Measurements from ENCODE around the gene ZDHHC5.
A peak's percentile ranks its signal among the peaks of the same experiment; 100 is the strongest.

Gene ZDHHC5, protein sequence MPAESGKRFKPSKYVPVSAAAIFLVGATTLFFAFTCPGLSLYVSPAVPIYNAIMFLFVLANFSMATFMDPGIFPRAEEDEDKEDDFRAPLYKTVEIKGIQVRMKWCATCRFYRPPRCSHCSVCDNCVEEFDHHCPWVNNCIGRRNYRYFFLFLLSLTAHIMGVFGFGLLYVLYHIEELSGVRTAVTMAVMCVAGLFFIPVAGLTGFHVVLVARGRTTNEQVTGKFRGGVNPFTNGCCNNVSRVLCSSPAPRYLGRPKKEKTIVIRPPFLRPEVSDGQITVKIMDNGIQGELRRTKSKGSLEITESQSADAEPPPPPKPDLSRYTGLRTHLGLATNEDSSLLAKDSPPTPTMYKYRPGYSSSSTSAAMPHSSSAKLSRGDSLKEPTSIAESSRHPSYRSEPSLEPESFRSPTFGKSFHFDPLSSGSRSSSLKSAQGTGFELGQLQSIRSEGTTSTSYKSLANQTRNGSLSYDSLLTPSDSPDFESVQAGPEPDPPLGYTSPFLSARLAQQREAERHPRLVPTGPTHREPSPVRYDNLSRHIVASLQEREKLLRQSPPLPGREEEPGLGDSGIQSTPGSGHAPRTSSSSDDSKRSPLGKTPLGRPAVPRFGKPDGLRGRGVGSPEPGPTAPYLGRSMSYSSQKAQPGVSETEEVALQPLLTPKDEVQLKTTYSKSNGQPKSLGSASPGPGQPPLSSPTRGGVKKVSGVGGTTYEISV

DNA sequence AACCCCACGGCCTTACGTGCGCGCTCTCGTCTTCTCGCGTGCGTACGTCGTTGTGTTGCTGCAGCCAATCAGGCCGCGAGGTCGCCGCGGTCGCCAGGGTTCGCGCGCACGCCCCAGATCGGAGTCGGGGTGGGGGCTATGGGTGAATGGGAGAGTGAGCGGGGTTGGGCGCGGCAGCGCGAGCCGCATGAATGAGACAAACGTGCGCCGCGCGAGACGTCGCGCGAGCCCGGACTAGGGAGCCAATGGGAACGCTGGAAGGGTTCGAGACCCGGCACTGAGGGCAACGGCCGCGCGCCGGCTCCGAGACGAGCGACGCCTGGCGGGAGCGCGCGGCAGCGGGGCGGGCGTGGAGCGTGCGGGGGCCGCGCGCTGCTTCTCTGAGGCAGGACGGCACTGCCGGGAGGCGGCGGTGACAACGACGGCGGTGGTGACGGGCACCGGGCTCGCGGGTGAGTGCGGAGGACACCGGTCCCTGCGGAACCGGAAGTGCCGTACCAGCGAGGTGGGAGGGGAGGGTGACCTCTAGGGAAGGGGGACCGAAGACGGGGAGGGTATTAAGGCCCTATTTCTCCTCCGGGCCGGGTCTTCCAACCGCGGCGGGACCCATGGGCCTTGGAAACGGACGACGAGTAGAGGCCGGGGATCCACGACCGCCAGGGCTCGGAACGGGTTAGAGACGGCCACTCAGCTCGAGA, at the start of gene ZDHHC5:
ZDHHC5 (plus strand) TSS at position 379 of the 698 bp plus-strand sequence. CDS start 4,977 bp downstream, outside the sequence.
- no peaks in the 10 kb centered on the region for H3K9me3 ChIP-seq (ENCODE audit: low read length)
- H3K27ac ChIP-seq (ENCODE audit: low read depth, low read length), result peak within 1 kb of the TSS; percentile 95
- peak within 1 kb of the TSS; percentile 85 to 92 for H3K4me3 ChIP-seq (ENCODE audit: low read depth in 1 of 2, low read length in 2 of 2)
- no peaks in the 10 kb centered on the region for H3K27me3 ChIP-seq (ENCODE audit: control insufficient read depth in 1 of 2, insufficient read depth in 2 of 2, low read length in 2 of 2)
- peaks cover 16% of the 10 kb centered on the region for H3K36me3 ChIP-seq (ENCODE audit: insufficient read depth, low read length)
- H3K9ac ChIP-seq (ENCODE audit: low read length), result peak within 1 kb of the TSS; percentile 86
- H3K4me1 ChIP-seq (ENCODE audit: insufficient read depth, low read length), result peaks cover 18% of the 10 kb centered on the region

DNA sequence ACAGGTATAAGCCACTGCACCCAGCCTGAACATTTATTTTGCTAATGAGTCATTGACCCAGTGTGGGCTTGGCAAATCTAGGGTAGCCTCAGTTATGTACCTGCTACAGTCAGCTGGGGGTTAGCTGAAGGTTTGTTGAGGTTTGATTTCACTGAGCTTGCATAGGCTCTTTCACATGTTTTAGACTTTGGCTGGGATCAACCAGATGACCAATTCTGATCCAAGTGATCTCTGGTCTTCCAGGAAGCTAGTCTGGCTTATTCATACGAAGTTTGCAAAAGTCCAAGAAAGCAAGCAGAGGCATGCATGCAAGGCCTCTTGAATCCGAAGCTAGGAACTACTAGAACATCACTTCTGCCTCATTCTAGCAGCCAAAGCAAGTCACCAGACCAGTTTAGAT, 49.5 kb upstream of the ZDHHC5 start:
- H3K4me3 ChIP-seq (ENCODE audit: low read depth in 1 of 2, low read length in 2 of 2), result no peak overlapping the region
- H3K9ac ChIP-seq (ENCODE audit: low read length), result no peak overlapping the region
- no peaks in the 10 kb centered on the region for H3K9me3 ChIP-seq (ENCODE audit: low read length)
- H3K27ac ChIP-seq (ENCODE audit: low read depth, low read length), result no peak overlapping the region
- H3K36me3 ChIP-seq (ENCODE audit: insufficient read depth, low read length), result peaks cover 21% of the 10 kb centered on the region
- H3K4me1 ChIP-seq (ENCODE audit: insufficient read depth, low read length), result no peaks in the 10 kb centered on the region
- no peaks in the 10 kb centered on the region for H3K27me3 ChIP-seq (ENCODE audit: control insufficient read depth in 1 of 2, insufficient read depth in 2 of 2, low read length in 2 of 2)

DNA sequence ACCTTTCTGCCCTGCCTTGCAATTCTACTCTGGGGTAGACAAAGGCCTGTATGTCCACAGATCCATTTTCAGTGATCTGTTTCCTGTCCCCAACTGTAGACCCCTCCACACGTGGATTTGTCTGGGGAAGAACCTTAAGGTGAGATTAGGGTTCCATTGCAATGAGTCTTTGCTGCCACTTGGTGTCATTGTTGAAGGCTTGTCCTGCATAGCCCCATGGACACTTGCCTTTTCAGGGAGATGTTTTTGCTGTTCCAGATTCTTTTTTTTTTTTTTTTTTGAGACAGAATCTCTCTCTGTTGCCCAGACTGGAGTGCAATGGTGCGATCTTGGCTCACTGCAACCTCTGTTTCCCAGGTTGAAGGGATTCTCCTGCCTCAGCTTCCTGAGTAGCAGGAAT, 48.6 kb upstream of the ZDHHC5 start:
- no peak overlapping the region for H3K27ac ChIP-seq (ENCODE audit: low read depth, low read length)
- no peaks in the 10 kb centered on the region for H3K9me3 ChIP-seq (ENCODE audit: low read length)
- no peak overlapping the region for H3K9ac ChIP-seq (ENCODE audit: low read length)
- peaks cover 12% of the 10 kb centered on the region for H3K36me3 ChIP-seq (ENCODE audit: insufficient read depth, low read length)
- no peaks in the 10 kb centered on the region for H3K27me3 ChIP-seq (ENCODE audit: control insufficient read depth in 1 of 2, insufficient read depth in 2 of 2, low read length in 2 of 2)
- no peaks in the 10 kb centered on the region for H3K4me1 ChIP-seq (ENCODE audit: insufficient read depth, low read length)
- H3K4me3 ChIP-seq (ENCODE audit: low read depth in 1 of 2, low read length in 2 of 2), result no peak overlapping the region

DNA sequence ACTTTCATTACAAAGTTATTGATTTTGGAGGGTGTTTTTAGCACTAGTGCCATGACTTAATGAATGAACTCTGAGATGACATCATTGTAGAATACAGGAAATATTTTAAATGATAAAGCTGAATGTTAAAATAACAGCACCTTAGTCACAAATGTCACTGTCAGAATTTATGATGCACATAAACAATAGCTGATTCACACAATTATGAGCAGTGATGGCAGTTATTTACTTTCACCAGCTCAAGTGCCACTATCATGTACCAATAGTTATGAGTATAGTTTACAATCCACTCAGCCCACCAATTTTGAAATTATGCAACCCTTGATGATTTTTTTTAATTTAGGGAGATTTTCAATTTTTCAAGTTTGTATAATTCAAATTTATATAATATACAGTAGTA, 47.4 kb upstream of the ZDHHC5 start:
- H3K4me3 ChIP-seq (ENCODE audit: low read depth in 1 of 2, low read length in 2 of 2), result no peak overlapping the region
- no peak overlapping the region for H3K27ac ChIP-seq (ENCODE audit: low read depth, low read length)
- no peaks in the 10 kb centered on the region for H3K4me1 ChIP-seq (ENCODE audit: insufficient read depth, low read length)
- no peaks in the 10 kb centered on the region for H3K9me3 ChIP-seq (ENCODE audit: low read length)
- no peak overlapping the region for H3K9ac ChIP-seq (ENCODE audit: low read length)
- H3K36me3 ChIP-seq (ENCODE audit: insufficient read depth, low read length), result peaks cover 3% of the 10 kb centered on the region
- H3K27me3 ChIP-seq (ENCODE audit: control insufficient read depth in 1 of 2, insufficient read depth in 2 of 2, low read length in 2 of 2), result no peaks in the 10 kb centered on the region

DNA sequence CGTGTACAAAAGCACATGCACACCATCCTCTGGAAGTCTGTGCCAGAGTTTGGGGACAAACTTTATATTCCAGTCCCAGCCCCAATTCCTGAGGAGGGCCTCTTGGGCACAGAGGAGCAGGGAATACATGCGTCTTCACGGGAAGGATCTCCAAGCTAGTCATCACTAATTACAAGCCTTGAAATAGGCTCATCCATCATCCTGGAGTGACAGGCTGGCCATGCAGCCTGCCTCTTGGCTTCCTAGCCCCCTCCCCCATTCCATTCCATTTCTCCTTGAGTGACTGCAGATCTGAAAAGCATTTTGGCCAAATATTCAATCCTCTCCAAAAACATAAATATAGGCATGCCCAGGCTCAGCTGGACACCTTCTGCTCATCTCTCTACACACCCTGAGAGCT, 45.7 kb upstream of the ZDHHC5 start:
- Histone ChIP-seq H3K27me3 (ENCODE audit: control insufficient read depth in 1 of 2, insufficient read depth in 2 of 2, low read length in 2 of 2) (no peaks in the 10 kb centered on the region), H3K9me3 (ENCODE audit: low read length) (no peaks in the 10 kb centered on the region), H3K9ac (ENCODE audit: low read length) (no peak overlapping the region), H3K36me3 (ENCODE audit: insufficient read depth, low read length) (no peaks in the 10 kb centered on the region), H3K27ac (ENCODE audit: low read depth, low read length) (no peak overlapping the region), H3K4me1 (ENCODE audit: insufficient read depth, low read length) (no peaks in the 10 kb centered on the region), H3K4me3 (ENCODE audit: low read depth in 1 of 2, low read length in 2 of 2) (no peak overlapping the region)

DNA sequence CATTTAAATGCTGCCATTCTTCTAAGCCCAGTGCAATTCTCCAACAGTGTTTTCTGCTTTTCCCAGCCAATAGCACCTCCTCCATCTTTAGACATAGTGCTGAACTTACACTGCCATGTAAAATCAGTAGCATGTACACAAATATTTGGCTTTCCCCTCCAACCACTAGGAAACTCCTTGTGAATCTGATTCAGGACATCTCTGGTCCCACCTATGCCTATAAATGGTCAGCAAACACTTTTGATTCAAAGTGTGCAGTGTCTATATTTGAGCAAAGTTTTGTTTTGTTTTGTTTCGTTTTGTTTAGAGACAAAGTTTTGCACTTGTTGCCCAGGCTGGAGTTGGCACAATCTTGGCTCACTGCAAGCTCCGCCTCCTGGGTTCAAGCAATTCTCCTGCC, 43.0 kb upstream of the ZDHHC5 start:
- H3K9ac ChIP-seq (ENCODE audit: low read length), result no peak overlapping the region
- no peaks in the 10 kb centered on the region for H3K36me3 ChIP-seq (ENCODE audit: insufficient read depth, low read length)
- no peaks in the 10 kb centered on the region for H3K9me3 ChIP-seq (ENCODE audit: low read length)
- no peaks in the 10 kb centered on the region for H3K4me1 ChIP-seq (ENCODE audit: insufficient read depth, low read length)
- no peaks in the 10 kb centered on the region for H3K27me3 ChIP-seq (ENCODE audit: control insufficient read depth in 1 of 2, insufficient read depth in 2 of 2, low read length in 2 of 2)
- no peak overlapping the region for H3K4me3 ChIP-seq (ENCODE audit: low read depth in 1 of 2, low read length in 2 of 2)
- no peak overlapping the region for H3K27ac ChIP-seq (ENCODE audit: low read depth, low read length)

DNA sequence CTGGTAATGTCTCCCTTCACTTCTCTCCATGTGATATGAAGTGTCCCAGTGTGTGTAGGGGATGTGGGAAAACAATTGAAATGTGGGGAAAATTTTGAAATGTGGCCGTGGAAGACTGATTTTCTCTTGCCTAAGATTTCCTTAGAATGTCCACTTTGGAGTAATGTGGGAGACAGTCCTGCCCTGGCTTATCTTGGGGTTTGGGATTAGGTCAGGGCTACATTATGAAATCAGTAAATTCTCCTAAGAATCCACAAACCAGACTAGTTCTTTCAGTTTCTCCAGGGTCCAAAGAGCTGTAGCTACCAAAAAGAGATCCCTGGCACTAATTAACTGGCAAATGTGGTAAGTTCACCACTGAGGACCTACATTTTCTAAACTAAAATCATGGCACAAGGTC, 41.0 kb upstream of the ZDHHC5 start:
- Histone ChIP-seq H3K36me3 (ENCODE audit: insufficient read depth, low read length) (no peaks in the 10 kb centered on the region), H3K27me3 (ENCODE audit: control insufficient read depth in 1 of 2, insufficient read depth in 2 of 2, low read length in 2 of 2) (no peaks in the 10 kb centered on the region), H3K9me3 (ENCODE audit: low read length) (no peaks in the 10 kb centered on the region), H3K4me3 (ENCODE audit: low read depth in 1 of 2, low read length in 2 of 2) (no peak overlapping the region), H3K4me1 (ENCODE audit: insufficient read depth, low read length) (no peaks in the 10 kb centered on the region), H3K27ac (ENCODE audit: low read depth, low read length) (no peak overlapping the region), H3K9ac (ENCODE audit: low read length) (no peak overlapping the region)

DNA sequence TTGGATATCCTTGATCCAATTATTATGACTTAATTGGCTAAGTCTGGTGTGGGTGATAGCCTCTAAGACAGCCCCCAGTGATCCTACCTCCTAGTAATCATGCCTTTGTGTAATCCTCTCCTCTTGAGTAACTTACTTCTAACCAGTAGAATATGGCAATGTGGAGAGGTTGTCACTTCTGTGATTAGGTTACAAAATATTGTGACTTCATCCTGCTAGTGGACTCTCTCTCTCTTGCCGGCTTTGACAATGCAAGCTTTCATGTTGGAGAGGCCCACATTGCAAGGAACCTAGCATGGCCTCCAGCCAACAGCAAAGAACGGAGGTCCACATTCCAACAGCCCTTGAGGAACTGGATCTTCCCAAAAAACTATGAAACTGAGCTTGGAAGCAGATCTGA, 37.7 kb upstream of the ZDHHC5 start:
- no peak overlapping the region for H3K27ac ChIP-seq (ENCODE audit: low read depth, low read length)
- H3K9ac ChIP-seq (ENCODE audit: low read length), result no peak overlapping the region
- H3K27me3 ChIP-seq (ENCODE audit: control insufficient read depth in 1 of 2, insufficient read depth in 2 of 2, low read length in 2 of 2), result no peaks in the 10 kb centered on the region
- H3K4me1 ChIP-seq (ENCODE audit: insufficient read depth, low read length), result no peaks in the 10 kb centered on the region
- H3K36me3 ChIP-seq (ENCODE audit: insufficient read depth, low read length), result no peaks in the 10 kb centered on the region
- no peak overlapping the region for H3K4me3 ChIP-seq (ENCODE audit: low read depth in 1 of 2, low read length in 2 of 2)
- H3K9me3 ChIP-seq (ENCODE audit: low read length), result no peaks in the 10 kb centered on the region

DNA sequence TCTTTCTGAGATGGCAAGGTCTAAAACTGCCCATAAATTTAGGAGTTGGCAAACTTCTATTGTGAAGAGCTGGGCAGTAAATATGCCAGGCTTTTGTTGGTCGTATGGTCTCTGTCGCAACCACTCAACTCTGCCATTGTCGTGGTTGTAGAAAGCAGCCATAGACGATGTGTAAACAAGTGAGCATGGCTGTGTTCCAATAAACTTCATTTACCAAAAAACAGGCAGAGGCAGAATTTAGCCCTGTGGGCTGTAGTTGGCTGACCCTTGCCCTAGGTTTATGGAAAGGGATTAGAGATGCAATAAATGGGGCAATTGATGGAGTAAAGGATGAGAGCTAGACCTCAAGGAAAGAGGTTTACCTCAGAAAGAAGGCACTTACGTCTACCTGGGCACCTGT, 35.8 kb upstream of the ZDHHC5 start:
- H3K9me3 ChIP-seq (ENCODE audit: low read length), result no peaks in the 10 kb centered on the region
- no peaks in the 10 kb centered on the region for H3K4me1 ChIP-seq (ENCODE audit: insufficient read depth, low read length)
- H3K27me3 ChIP-seq (ENCODE audit: control insufficient read depth in 1 of 2, insufficient read depth in 2 of 2, low read length in 2 of 2), result no peaks in the 10 kb centered on the region
- no peak overlapping the region for H3K9ac ChIP-seq (ENCODE audit: low read length)
- no peak overlapping the region for H3K4me3 ChIP-seq (ENCODE audit: low read depth in 1 of 2, low read length in 2 of 2)
- H3K36me3 ChIP-seq (ENCODE audit: insufficient read depth, low read length), result no peaks in the 10 kb centered on the region
- H3K27ac ChIP-seq (ENCODE audit: low read depth, low read length), result no peak overlapping the region

DNA sequence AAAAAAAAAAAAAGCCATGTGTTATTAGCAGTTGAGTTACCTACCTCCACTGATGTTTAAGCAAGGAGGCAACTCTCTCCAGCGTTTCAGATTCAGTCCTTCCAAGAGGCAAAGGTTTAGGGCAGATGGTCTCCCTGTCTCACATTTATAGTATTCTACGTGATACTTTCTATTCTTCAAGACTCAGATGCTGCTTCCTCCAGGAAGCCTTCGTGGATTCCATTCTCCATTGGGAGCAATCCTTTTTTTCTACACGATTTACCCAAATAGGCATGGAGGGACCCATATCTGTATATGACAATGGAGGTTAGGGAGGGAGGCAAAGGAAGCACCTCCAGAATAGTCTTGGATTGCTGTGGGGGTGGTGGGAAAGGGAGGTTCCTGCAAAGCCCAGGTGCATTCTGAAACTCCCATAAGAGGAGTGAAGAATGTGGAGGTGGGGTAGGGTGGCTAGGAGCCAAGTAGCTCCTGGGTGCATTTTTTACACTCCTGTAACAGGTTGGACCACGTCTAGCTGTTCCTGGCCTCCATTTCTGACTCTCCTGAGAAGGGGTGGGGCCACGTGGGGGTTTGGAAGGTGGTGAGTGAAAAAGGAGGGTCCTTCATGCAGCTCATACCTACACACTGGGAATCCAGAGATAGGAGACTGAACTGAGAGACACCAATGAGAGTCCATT, 34.4 kb upstream of the ZDHHC5 start:
- H3K4me1 ChIP-seq (ENCODE audit: insufficient read depth, low read length), result peaks cover 6% of the 10 kb centered on the region
- H3K9me3 ChIP-seq (ENCODE audit: low read length), result no peaks in the 10 kb centered on the region
- H3K27ac ChIP-seq (ENCODE audit: low read depth, low read length), result no peak overlapping the region
- H3K27me3 ChIP-seq (ENCODE audit: control insufficient read depth in 1 of 2, insufficient read depth in 2 of 2, low read length in 2 of 2), result no peaks in the 10 kb centered on the region
- no peak overlapping the region for H3K4me3 ChIP-seq (ENCODE audit: low read depth in 1 of 2, low read length in 2 of 2)
- no peaks in the 10 kb centered on the region for H3K36me3 ChIP-seq (ENCODE audit: insufficient read depth, low read length)
- no peak overlapping the region for H3K9ac ChIP-seq (ENCODE audit: low read length)

DNA sequence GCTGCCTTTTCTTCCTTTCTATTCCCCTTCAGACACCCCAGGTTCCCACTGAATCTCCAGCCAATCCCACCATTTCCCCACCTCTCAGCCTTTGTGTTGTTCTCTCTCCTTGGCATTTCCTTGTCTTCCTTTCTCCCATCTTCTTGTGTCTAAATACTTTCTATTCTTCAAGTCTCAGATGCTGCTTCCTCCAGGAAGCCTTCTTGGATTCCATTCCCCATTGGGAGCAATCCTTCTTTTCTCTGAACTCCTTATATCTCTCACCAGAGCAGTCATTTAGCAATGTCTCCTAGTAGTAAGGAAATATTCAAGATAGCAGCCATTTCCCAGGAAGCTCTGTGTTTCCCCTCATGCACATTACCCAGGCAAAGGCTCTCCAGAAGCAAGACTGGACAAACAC, 33.6 kb upstream of the ZDHHC5 start:
- Histone ChIP-seq H3K27ac (ENCODE audit: low read depth, low read length) (no peak overlapping the region), H3K9ac (ENCODE audit: low read length) (no peak overlapping the region), H3K4me1 (ENCODE audit: insufficient read depth, low read length) (peaks cover 10% of the 10 kb centered on the region), H3K27me3 (ENCODE audit: control insufficient read depth in 1 of 2, insufficient read depth in 2 of 2, low read length in 2 of 2) (no peaks in the 10 kb centered on the region), H3K36me3 (ENCODE audit: insufficient read depth, low read length) (no peaks in the 10 kb centered on the region), H3K9me3 (ENCODE audit: low read length) (no peaks in the 10 kb centered on the region), H3K4me3 (ENCODE audit: low read depth in 1 of 2, low read length in 2 of 2) (no peak overlapping the region)

All from muscle layer of colon (tissue), 2 donors.